IMR-90 (cell line): Measurements from ENCODE around the gene NEUROD1. TPM values are rescaled to one million over a fixed set of nuclear protein-coding genes. Genes with fewer than 3 reads are reported as not detected.
"Not testable (repeated sequence)": the region's sequence is repeated elsewhere in the genome, so short reads cannot be mapped to it uniquely, and the experiment has no call there.

Source experiments
- ATAC-seq: fragments of 200-7000 bp; cut with Tn5 transposase; 2 replicates; pipeline ENCODE4 v1.9.1; 2020; ENCODE audit warnings: low read depth, mild to moderate bottlenecking, moderate library complexity
- BruUV-seq: library from RNA; stranded (reverse); fragments of 400-500 nt; replicated peaks from 2 replicates; lab custom pipeline; 2021; lab: Mats Ljungman, UMichigan
- CTCF ChIA-PET: fragments of 300-600 bp; formaldehyde crosslinking; extraction: SDS; loops from one replicate; lab custom pipeline; 2021; ENCODE audit warnings: antibody characterized with exemption; lab: Yijun Ruan, JAX
- POLR2A ChIA-PET: fragments of 300-600 bp; sonication (Branson Sonifier 250); formaldehyde crosslinking; loops from one replicate; lab custom pipeline; 2022; ENCODE audit warnings: antibody characterized with exemption; ENCODE audit not compliant: unreplicated experiment; lab: Charles Lee
- DNase-seq: peaks from one replicate; pipeline ENCODE4 v3.0.0; 2013
- H2AFZ ChIP-seq: replicated peaks from 2 replicates; pipeline ENCODE3; 2013; ENCODE audit warnings: low read length, mild to moderate bottlenecking; ENCODE audit not compliant: poor library complexity
- H2AK5ac ChIP-seq: 2 replicates; pipeline ENCODE4 v1.6.1; 2013; ENCODE audit warnings: low read depth, low read length, inconsistent platforms
- H2AK9ac ChIP-seq: replicated peaks from 2 replicates; pipeline ENCODE3; 2013; ENCODE audit warnings: mild to moderate bottlenecking, low read depth, low read length, moderate library complexity; ENCODE audit not compliant: poor library complexity
- H2BK120ac ChIP-seq: 2 replicates; pipeline ENCODE4 v1.6.1; 2013; ENCODE audit warnings: low read depth, low read length, inconsistent platforms
- H2BK15ac ChIP-seq: 3 replicates; pipeline ENCODE4 v1.6.1; 2013; ENCODE audit warnings: low read depth, low read length, inconsistent platforms
- H2BK20ac ChIP-seq: 2 replicates; pipeline ENCODE4 v1.6.1; 2013; ENCODE audit warnings: low read depth, mild to moderate bottlenecking, inconsistent platforms, low read length, moderate library complexity
- H2BK5ac ChIP-seq: 2 replicates; pipeline ENCODE4 v1.6.1; 2013; ENCODE audit warnings: mild to moderate bottlenecking, low read depth, low read length, inconsistent platforms; ENCODE audit not compliant: poor library complexity, severe bottlenecking
- H3K14ac ChIP-seq: replicated peaks from 2 replicates; pipeline ENCODE4 v1.6.1; 2013; ENCODE audit warnings: low read depth, low read length, inconsistent platforms
- H3K18ac ChIP-seq: 2 replicates; pipeline ENCODE4 v1.6.1; 2013; ENCODE audit warnings: low read depth, low read length, control low read depth
- H3K23ac ChIP-seq: 2 replicates; pipeline ENCODE4 v1.6.1; 2013; ENCODE audit warnings: low read depth, low read length, inconsistent platforms
- H3K27ac ChIP-seq: 2 replicates; pipeline ENCODE4 v1.5.1; 2013; ENCODE audit warnings: mild to moderate bottlenecking, control low read depth, low read length; ENCODE audit not compliant: insufficient read depth
- H3K27me3 ChIP-seq: 2 replicates; pipeline ENCODE4 v1.6.1; 2013; ENCODE audit warnings: low read length; ENCODE audit not compliant: control insufficient read depth, insufficient read depth
- H3K36me3 ChIP-seq: 2 replicates; pipeline ENCODE4 v1.6.1; 2013; ENCODE audit warnings: low read length, mixed read lengths; ENCODE audit not compliant: control insufficient read depth, insufficient read depth
- H3K4ac ChIP-seq: 2 replicates; pipeline ENCODE4 v1.6.1; 2013; ENCODE audit warnings: low read depth, low read length, inconsistent platforms
- H3K4me1 ChIP-seq: 2 replicates; pipeline ENCODE4 v1.6.1; 2013; ENCODE audit warnings: low read length, mixed read lengths; ENCODE audit not compliant: control insufficient read depth, insufficient read depth
- H3K4me2 ChIP-seq: 2 replicates; pipeline ENCODE4 v1.6.1; 2013; ENCODE audit warnings: low read depth, mild to moderate bottlenecking, control low read depth, low read length, moderate library complexity
- H3K4me3 ChIP-seq: 2 replicates; pipeline ENCODE4 v1.5.1; 2013; ENCODE audit warnings: low read depth, mild to moderate bottlenecking, control low read depth, low read length, moderate library complexity; ENCODE audit not compliant: insufficient read depth
- H3K56ac ChIP-seq: 2 replicates; pipeline ENCODE4 v1.6.1; 2013; ENCODE audit warnings: low read length, inconsistent platforms; ENCODE audit not compliant: insufficient read depth; ENCODE audit errors: extremely low read depth
- H3K79me1 ChIP-seq, 2 experiments: 2 replicates each; pipeline ENCODE4 v1.6.1; 2013; ENCODE audit warnings: low read length in 2 of 2, inconsistent platforms in 1 of 2, low read depth in 1 of 2
- H3K9ac ChIP-seq: 2 replicates; pipeline ENCODE4 v1.6.1; 2013; ENCODE audit warnings: low read depth, low read length, control low read depth
- H3K9me1 ChIP-seq: 2 replicates; pipeline ENCODE4 v1.6.1; 2013; ENCODE audit warnings: low read length, inconsistent platforms; ENCODE audit not compliant: insufficient read depth
- H3K9me3 ChIP-seq: 2 replicates; pipeline ENCODE4 v1.6.1; 2013; ENCODE audit warnings: low read length; ENCODE audit not compliant: control insufficient read depth, insufficient read depth
- H4K20me1 ChIP-seq: 2 replicates; pipeline ENCODE4 v1.6.1; 2013; ENCODE audit warnings: low read length, inconsistent platforms; ENCODE audit not compliant: insufficient read depth
- H4K5ac ChIP-seq: 2 replicates; pipeline ENCODE4 v1.6.1; 2013; ENCODE audit warnings: mild to moderate bottlenecking, low read depth, low read length, control low read depth
- H4K8ac ChIP-seq, 2 experiments: 2 replicates each; pipeline ENCODE4 v1.6.1; 2013; ENCODE audit warnings: low read depth in 2 of 2, low read length in 2 of 2, control low read depth in 1 of 2, inconsistent platforms in 1 of 2
- H4K91ac ChIP-seq: 2 replicates; pipeline ENCODE4 v1.6.1; 2013; ENCODE audit warnings: low read depth, low read length, inconsistent platforms; ENCODE audit not compliant: insufficient read depth
- CHD1 ChIP-seq: IDR thresholded peaks from 2 replicates; pipeline ENCODE4 v1.6.1; 2012; ENCODE audit warnings: low read depth, low read length, improper control_type of control experiment
- CTCF ChIP-seq: conservative IDR thresholded peaks from 2 replicates; pipeline ENCODE4 v1.5.1; 2012; ENCODE audit warnings: mild to moderate bottlenecking, low read depth, low read length, improper control_type of control experiment
- RAD21 ChIP-seq: IDR thresholded peaks from 2 replicates; pipeline ENCODE4 v1.6.1; 2012; ENCODE audit warnings: low read length, improper control_type of control experiment
- SMC3 ChIP-seq: fragments of 150-350 bp; IDR thresholded peaks from 2 replicates; pipeline ENCODE4 v1.6.1; 2016; ENCODE audit warnings: low read depth, mild to moderate bottlenecking, antibody characterized with exemption, low read length, moderate library complexity
- WGBS, 2 experiments: methylation state at CpG; one replicate each; pipeline versions ENCODE4 v1.1.5 to v1.1.7; 2013; ENCODE audit warnings: missing lambda C conversion rate in 2 of 2; ENCODE audit not compliant: insufficient read length in 1 of 2; ENCODE audit errors: extremely low coverage in 2 of 2; 5-methylcytosine and 5-hydroxymethylcytosine counted together
- dilution Hi-C: fragments of 300-500 bp; cut with HindIII; formaldehyde crosslinking; loops from one replicate; pipeline ENCODE4 v1.14.3; 2018; ENCODE audit warnings: low sequenced_read_pairs; ENCODE audit not compliant: unreplicated experiment
- in situ Hi-C: fragments of 300-500 bp; cut with MboI; formaldehyde crosslinking; loops from 3 replicates; pipeline ENCODE4 v1.14.3; 2019; ENCODE audit warnings: low sequenced_read_pairs, inconsistent platforms, mixed read lengths
- intact Hi-C: fragments of 100-400 bp; cut with micrococcal nuclease; formaldehyde crosslinking; loops from 2 replicates; pipeline ENCODE4 v1.10.0; 2022
- polyA plus RNA-seq, 3 experiments: library from polyadenylated mRNA; depleted of rRNA; stranded (reverse); fragments of >200 nt; gene quantifications; 2 replicates each; pipeline ENCODE4 v1.2.3, GENCODE V29; 2012; ENCODE audit warnings: low replicate concordance in 1 of 3
- total RNA-seq: library from RNA; depleted of rRNA; stranded (reverse); fragments of >200 nt; gene quantifications from 2 replicates; pipeline ENCODE4 v1.2.3, GENCODE V29; 2012

The NEUROD1 gene
- total and polyA plus RNA-seq, 2 of the 4 experiments (the other 2 are of a cell fraction) = not detected

DNA sequence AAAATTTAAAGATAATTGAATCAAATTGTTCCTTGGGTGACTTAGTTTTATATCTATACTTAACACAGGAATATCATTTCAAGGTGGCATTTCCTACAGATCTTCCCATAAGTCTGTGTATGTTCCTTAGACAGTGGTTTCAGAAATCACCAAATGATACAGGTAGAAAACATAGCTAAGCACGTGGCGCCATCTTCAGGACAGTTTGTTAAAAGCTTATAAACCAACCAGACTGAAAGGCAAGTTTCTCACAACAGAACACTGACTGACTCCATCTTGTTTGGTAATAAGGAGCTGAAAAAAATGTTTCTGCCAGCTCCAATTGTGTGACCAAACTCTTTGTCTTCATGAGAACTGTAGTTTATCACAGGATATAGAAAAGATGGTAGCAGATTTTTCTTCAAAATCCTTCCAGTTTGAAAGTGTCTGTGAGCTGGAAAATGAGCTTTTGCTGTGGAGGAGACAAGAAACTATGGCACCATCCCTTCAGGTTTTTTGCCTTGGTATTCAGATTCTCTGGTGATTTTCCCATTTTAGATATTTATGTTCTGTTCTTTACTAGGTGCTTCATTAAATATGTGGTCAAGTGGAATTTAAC is 34.8 kb upstream of the NEUROD1 start:
- H2BK5ac ChIP-seq = no peak overlapping the region
- no peak overlapping the region for H3K18ac ChIP-seq
- H2AK9ac ChIP-seq = no peak overlapping the region
- no peak overlapping the region for H3K56ac ChIP-seq
- dilution Hi-C loops (no loop called here), intact Hi-C loops (loop anchor here (1.0 to 5.0 kb wide), 6 partner anchors 142 to 1591 kb away; partner anchors contain the start of gene UBE2E3), in situ Hi-C loops (loop anchor here (5.0 to 10.0 kb wide), 2 partner anchors 138 to 610 kb away; no protein-coding TSS in a partner anchor)
- no peaks in the 10 kb centered on the region for H4K20me1 ChIP-seq
- no peak overlapping the region for H3K14ac ChIP-seq
- TF ChIP-seq RAD21 (peak; percentile 90), CTCF (peak; percentile 79), CHD1 (no peak), SMC3 (peak; percentile 76)
- H3K36me3 ChIP-seq = no peaks in the 10 kb centered on the region
- no peaks in the 10 kb centered on the region for H3K9me3 ChIP-seq
- no peak overlapping the region for H2BK15ac ChIP-seq
- H2BK120ac ChIP-seq = no peak overlapping the region
- H2AFZ ChIP-seq = no peak overlapping the region
- POLR2A ChIA-PET = no interaction called here
- no peak overlapping the region for H4K5ac ChIP-seq
- no peak overlapping the region for H3K4ac ChIP-seq
- H2AK5ac ChIP-seq = no peak overlapping the region
- peak; percentile 92 for ATAC-seq
- no TSS peak for BruUV-seq
- CTCF ChIA-PET = interaction anchor here (0.5 to 2.0 kb wide), 18 partner anchors 9 to 1592 kb away, joined by 3 to 13 read pairs (median 4); no protein-coding TSS in a partner anchor
- H3K27ac ChIP-seq = no peak overlapping the region
- H3K9me1 ChIP-seq = no peaks in the 10 kb centered on the region
- no peak overlapping the region for H3K4me3 ChIP-seq
- WGBS, 2 experiments = no CpG with 5 or more reads among the region's 2 CpGs
- H3K27me3 ChIP-seq = no peaks in the 10 kb centered on the region; the same call in none of the 2 replicates
- DNase-seq = peak; percentile 82
- no peak overlapping the region for H2BK20ac ChIP-seq
- no peak overlapping the region for H4K91ac ChIP-seq
- H4K8ac ChIP-seq = no peak overlapping the region
- no peak overlapping the region for H3K23ac ChIP-seq
- no peak overlapping the region for H3K9ac ChIP-seq
- no peaks in the 10 kb centered on the region for H3K79me1 ChIP-seq
- no peaks in the 10 kb centered on the region for H3K4me1 ChIP-seq
- H3K4me2 ChIP-seq = no peak overlapping the region

- H3K14ac ChIP-seq, H4K8ac ChIP-seq, H2AK5ac ChIP-seq, H2AFZ ChIP-seq, H3K23ac ChIP-seq, H4K20me1 ChIP-seq, H2BK15ac ChIP-seq, ATAC-seq, CTCF ChIA-PET, dilution Hi-C loops, intact Hi-C loops, H3K9ac ChIP-seq, POLR2A ChIA-PET, DNase-seq, H4K5ac ChIP-seq, H3K56ac ChIP-seq, H3K4me2 ChIP-seq, H3K27ac ChIP-seq, H3K79me1 ChIP-seq, H3K18ac ChIP-seq, H3K4me3 ChIP-seq, H2AK9ac ChIP-seq, H2BK20ac ChIP-seq, H3K9me1 ChIP-seq, H2BK5ac ChIP-seq, H4K91ac ChIP-seq, H3K4me1 ChIP-seq, H3K36me3 ChIP-seq, BruUV-seq, H3K9me3 ChIP-seq, H3K27me3 ChIP-seq, H2BK120ac ChIP-seq, H3K4ac ChIP-seq: not testable (repeated sequence)
- in situ Hi-C loops = loop anchor here (5.0 to 10.0 kb wide), 2 partner anchors 606 to 1584 kb away; no protein-coding TSS in a partner anchor
These were observed 30.7 kb upstream of the NEUROD1 start for GRCh38 chr2:181711051-181711450.
